ENCODE measurements around the gene NGFR.

NGFR gene

GRCh38 chr17:49465331-49465903, 29.7 kb upstream of the NGFR start:
- Histone ChIP-seq H3K27me3 (ENCODE audit: control insufficient read depth, low read length) (peaks cover 17% of the 10 kb centered on the region), H3K79me2 (ENCODE audit: control insufficient read depth, low read length) (no peaks in the 10 kb centered on the region), H3F3A (ENCODE audit: control insufficient read depth, insufficient read depth) (no peaks in the 10 kb centered on the region), H3K9me2 (replicated peaks; ENCODE audit: control insufficient read depth, low read length) (no peaks in the 10 kb centered on the region), H3K27ac (ENCODE audit: low read depth, low read length) (no peak overlapping the region), H3K4me1 (ENCODE audit: control insufficient read depth, low read length) (no peaks in the 10 kb centered on the region), H3K4me2 (ENCODE audit: low read length) (no peak overlapping the region), H3K9me3 (ENCODE audit: control insufficient read depth, insufficient read depth, low read length) (no peaks in the 10 kb centered on the region), H3K4me3 (ENCODE audit: low read length) (no peak overlapping the region), H4K20me1 (ENCODE audit: control insufficient read depth, insufficient read depth, low read depth, low read length) (no peaks in the 10 kb centered on the region), H3K36me3 (ENCODE audit: control insufficient read depth, low read length) (no peaks in the 10 kb centered on the region)
- TF ChIP-seq EZH2phosphoT487 (IDR thresholded peaks at IDR 0.05; ENCODE audit: borderline replicate concordance, low read length), result no peak
- TF ChIP-seq, protein P1, sequence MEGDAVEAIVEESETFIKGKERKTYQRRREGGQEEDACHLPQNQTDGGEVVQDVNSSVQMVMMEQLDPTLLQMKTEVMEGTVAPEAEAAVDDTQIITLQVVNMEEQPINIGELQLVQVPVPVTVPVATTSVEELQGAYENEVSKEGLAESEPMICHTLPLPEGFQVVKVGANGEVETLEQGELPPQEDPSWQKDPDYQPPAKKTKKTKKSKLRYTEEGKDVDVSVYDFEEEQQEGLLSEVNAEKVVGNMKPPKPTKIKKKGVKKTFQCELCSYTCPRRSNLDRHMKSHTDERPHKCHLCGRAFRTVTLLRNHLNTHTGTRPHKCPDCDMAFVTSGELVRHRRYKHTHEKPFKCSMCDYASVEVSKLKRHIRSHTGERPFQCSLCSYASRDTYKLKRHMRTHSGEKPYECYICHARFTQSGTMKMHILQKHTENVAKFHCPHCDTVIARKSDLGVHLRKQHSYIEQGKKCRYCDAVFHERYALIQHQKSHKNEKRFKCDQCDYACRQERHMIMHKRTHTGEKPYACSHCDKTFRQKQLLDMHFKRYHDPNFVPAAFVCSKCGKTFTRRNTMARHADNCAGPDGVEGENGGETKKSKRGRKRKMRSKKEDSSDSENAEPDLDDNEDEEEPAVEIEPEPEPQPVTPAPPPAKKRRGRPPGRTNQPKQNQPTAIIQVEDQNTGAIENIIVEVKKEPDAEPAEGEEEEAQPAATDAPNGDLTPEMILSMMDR (IDR thresholded peaks at IDR 0.05; ENCODE audit: low read depth, low read length, poor library complexity, severe bottlenecking), result no peak

DNA sequence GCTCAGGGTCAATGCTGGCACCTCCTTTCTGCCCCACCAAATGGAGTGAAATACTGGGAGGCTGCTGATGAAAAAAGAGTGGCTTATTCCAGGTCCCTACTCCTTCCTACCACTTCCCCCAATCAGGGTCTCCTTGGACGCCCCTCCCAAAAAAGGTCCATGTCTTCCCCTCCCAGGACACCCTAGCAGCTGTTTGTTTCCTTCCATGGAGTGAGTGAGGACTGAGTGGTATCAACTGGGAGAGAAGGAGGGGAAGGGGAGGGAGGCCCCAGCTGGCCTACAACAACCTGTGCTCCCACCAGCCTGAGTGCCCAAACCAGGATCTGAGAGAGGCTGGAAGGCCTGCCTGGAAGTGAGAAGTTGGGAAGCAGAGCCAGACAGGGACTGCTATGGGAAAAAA, 28.7 kb upstream of the NGFR start:
- H3F3A ChIP-seq (ENCODE audit: control insufficient read depth, insufficient read depth), result no peaks in the 10 kb centered on the region
- H4K20me1 ChIP-seq (ENCODE audit: control insufficient read depth, insufficient read depth, low read depth, low read length), result no peaks in the 10 kb centered on the region
- no peaks in the 10 kb centered on the region for H3K9me2 ChIP-seq (replicated peaks; ENCODE audit: control insufficient read depth, low read length)
- H3K4me1 ChIP-seq (ENCODE audit: control insufficient read depth, low read length), result no peaks in the 10 kb centered on the region
- H3K4me2 ChIP-seq (ENCODE audit: low read length), result no peak overlapping the region
- no peak overlapping the region for H3K27ac ChIP-seq (ENCODE audit: low read depth, low read length)
- TF ChIP-seq EZH2phosphoT487 (IDR thresholded peaks at IDR 0.05; ENCODE audit: borderline replicate concordance, low read length), result no peak
- no peaks in the 10 kb centered on the region for H3K36me3 ChIP-seq (ENCODE audit: control insufficient read depth, low read length)
- H3K4me3 ChIP-seq (ENCODE audit: low read length), result no peak overlapping the region
- H3K9me3 ChIP-seq (ENCODE audit: control insufficient read depth, insufficient read depth, low read length), result no peaks in the 10 kb centered on the region
- peaks cover 9% of the 10 kb centered on the region for H3K27me3 ChIP-seq (ENCODE audit: control insufficient read depth, low read length)
- H3K79me2 ChIP-seq (ENCODE audit: control insufficient read depth, low read length), result no peaks in the 10 kb centered on the region

DNA sequence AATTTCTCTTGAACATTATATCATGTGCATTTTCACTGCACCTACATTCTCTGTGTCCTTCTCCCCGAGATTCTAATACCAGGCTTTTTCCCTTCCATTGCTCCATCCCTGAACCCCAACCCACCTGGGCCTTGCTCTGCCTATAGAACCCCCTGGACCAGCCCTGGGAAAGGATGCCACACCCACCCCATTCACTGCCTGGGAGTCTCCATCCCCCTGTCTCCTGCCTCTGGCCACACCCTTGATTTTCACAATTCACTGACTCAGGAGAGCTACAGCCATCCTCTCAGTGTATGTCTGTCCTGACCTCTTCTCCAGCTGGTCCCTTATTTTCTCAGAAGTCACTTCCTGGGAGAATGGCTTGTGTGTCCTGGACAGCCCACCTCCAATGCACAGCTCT, 27.9 kb upstream of the NGFR start:
- H3K27ac ChIP-seq (ENCODE audit: low read depth, low read length), result no peak overlapping the region
- H3K9me2 ChIP-seq (replicated peaks; ENCODE audit: control insufficient read depth, low read length), result no peaks in the 10 kb centered on the region
- H3K4me3 ChIP-seq (ENCODE audit: low read length), result no peak overlapping the region
- H3K36me3 ChIP-seq (ENCODE audit: control insufficient read depth, low read length), result no peaks in the 10 kb centered on the region
- no peaks in the 10 kb centered on the region for H3K9me3 ChIP-seq (ENCODE audit: control insufficient read depth, insufficient read depth, low read length)
- no peaks in the 10 kb centered on the region for H4K20me1 ChIP-seq (ENCODE audit: control insufficient read depth, insufficient read depth, low read depth, low read length)
- no peaks in the 10 kb centered on the region for H3F3A ChIP-seq (ENCODE audit: control insufficient read depth, insufficient read depth)
- TF ChIP-seq EZH2phosphoT487 (IDR thresholded peaks at IDR 0.05; ENCODE audit: borderline replicate concordance, low read length), result no peak
- TF ChIP-seq, protein P1 (IDR thresholded peaks at IDR 0.05; ENCODE audit: low read depth, low read length, poor library complexity, severe bottlenecking), result no peak
- H3K27me3 ChIP-seq (ENCODE audit: control insufficient read depth, low read length), result peaks cover 9% of the 10 kb centered on the region
- H3K4me1 ChIP-seq (ENCODE audit: control insufficient read depth, low read length), result no peaks in the 10 kb centered on the region
- H3K4me2 ChIP-seq (ENCODE audit: low read length), result no peak overlapping the region
- H3K79me2 ChIP-seq (ENCODE audit: control insufficient read depth, low read length), result no peaks in the 10 kb centered on the region

- Histone ChIP-seq H3K4me1 (ENCODE audit: control insufficient read depth, low read length) (no peaks in the 10 kb centered on the region), H3K27me3 (ENCODE audit: control insufficient read depth, low read length) (peaks cover 4% of the 10 kb centered on the region), H3K9me3 (ENCODE audit: control insufficient read depth, insufficient read depth, low read length) (no peaks in the 10 kb centered on the region), H3K4me3 (ENCODE audit: low read length) (no peak overlapping the region), H3K4me2 (ENCODE audit: low read length) (no peak overlapping the region), H3F3A (ENCODE audit: control insufficient read depth, insufficient read depth) (no peaks in the 10 kb centered on the region), H3K9me2 (replicated peaks; ENCODE audit: control insufficient read depth, low read length) (no peaks in the 10 kb centered on the region), H3K79me2 (ENCODE audit: control insufficient read depth, low read length) (no peaks in the 10 kb centered on the region), H3K36me3 (ENCODE audit: control insufficient read depth, low read length) (no peaks in the 10 kb centered on the region), H3K27ac (ENCODE audit: low read depth, low read length) (no peak overlapping the region), H4K20me1 (ENCODE audit: control insufficient read depth, insufficient read depth, low read depth, low read length) (no peaks in the 10 kb centered on the region)
- TF ChIP-seq, protein P1 (IDR thresholded peaks at IDR 0.05; ENCODE audit: low read depth, low read length, poor library complexity, severe bottlenecking), result no peak
- no peak for TF ChIP-seq EZH2phosphoT487 (IDR thresholded peaks at IDR 0.05; ENCODE audit: borderline replicate concordance, low read length)
Measured at GRCh38 chr17:49468811-49469385, 26.2 kb upstream of the NGFR start.
